DMS114 treated with DMSO at 0.1 percent for 48 hours (cell line): ENCODE results near the gene HOXB4.

Source experiments
- DNase-seq: peaks from one replicate; lab custom pipeline; 2025; ENCODE audit not compliant: unreplicated experiment; lab: John Stamatoyannopoulos, UW

HOXB4 gene

DNA sequence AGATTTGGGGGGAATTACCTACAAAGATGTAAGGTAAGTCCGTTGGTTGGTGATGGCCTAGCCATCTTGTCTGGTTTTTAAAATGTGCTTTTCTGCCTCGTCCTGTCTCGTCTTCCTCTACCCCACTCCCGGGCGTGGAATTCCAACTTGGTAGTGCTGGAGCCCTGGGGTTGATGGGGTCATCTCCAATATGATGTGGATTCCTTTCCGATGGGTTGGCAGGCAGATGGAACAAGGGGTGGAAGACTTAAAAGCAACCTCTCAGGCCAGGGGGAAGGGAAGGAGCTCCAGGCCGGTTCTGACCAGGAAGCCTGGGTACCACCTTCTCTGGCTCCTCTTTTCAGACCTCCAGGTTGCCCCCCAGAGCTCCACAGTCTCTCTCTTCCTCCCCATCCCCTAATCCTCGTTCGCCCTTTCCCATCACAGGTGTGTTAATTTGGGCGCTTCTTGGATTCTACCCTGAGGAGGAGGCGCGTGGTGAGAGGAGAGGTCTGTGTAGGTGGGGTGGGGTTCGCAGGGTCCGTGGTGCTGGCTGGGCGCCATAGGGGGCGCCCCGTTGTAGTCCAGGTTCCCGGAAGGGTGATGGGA, 28.1 kb downstream of the HOXB4 start:
- DNase-seq: no peak

DNA sequence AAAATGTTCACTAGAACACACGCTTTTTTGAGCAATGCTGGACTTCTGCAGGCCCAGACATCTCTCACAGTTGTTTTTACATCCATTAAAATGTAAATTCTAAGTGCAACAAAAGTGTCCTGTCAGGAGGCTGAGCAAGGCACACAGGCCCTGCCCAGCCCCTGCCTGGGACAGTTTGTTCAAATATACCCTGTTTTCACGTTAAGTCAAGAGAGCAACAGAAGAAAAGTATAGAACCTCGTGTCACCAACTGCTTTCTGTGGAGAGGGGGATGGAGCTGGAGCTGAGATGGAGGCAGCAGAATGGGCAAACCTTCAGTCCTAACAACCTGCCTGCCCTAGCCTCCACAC, 28.9 kb downstream of the HOXB4 start:
- no peak for DNase-seq

DNA sequence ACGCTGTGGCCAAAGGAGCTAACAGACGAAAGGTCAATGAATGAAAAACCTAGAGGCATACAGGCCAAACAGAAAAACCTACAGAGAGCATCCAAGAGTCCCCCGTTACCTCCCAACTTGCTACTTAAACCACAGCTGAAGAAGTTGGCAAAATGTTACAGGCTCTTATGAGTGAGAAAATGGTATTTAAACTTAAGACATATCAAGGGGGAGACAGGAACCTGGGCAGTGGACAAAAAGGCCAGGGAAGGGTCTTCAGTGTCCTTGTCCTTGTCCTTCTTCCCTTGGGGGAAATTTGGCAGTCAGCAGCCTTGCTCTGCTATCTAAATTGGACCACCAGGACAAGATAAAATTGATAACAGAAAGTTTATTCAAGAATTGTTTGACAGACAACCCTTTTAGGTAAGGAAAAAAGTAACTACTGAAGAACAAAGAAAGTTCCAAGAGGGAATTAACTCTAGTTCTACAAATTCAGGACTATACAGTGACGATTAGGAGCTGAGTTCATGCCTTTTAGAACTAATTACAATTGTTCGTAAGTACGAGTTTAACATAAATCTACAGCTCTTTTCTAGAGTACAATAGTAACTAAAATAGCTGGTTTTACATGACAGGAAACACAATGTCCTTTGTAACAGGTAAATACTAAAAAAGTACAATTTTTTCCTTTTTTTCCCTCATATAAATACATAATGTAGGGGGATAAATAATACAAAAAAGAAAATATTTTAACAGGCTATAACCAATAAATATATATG, 29.4 kb downstream of the HOXB4 start:
- no peak for DNase-seq

DNA sequence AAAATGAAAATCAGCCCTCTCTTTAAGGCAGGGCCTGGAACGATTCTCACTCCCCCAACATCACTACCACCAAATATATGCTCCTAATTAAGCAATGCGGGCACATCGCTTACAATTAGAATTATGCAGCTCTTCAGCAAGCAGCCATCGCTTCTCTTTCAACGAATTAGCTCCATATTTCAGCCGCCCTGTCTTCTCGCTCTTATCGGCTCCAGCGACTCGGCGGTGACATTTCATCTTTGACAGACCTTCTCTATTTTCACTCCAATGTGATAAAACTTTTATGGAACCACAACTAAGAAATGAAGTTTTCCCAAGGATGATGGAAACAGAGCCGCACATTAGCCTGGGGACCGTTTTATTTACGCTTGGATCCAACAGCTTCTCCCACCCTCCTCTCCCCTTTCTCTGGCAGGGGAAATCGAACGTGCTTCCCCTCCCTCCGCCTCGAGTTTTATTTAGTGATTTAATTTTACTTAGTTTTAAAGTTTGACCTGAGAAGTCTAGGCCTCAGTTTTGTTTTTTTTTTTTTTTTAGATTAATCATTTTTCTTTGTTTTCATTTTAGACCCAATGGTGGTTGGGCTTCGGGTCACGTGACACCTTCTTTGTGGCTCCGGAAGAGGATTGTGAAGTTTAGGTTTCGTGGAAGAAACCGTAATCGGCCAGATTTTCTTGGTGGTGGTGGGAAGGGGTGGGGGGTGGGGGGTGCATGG, 30.2 kb downstream of the HOXB4 start:
- DNase-seq: peak; percentile 34

DNA sequence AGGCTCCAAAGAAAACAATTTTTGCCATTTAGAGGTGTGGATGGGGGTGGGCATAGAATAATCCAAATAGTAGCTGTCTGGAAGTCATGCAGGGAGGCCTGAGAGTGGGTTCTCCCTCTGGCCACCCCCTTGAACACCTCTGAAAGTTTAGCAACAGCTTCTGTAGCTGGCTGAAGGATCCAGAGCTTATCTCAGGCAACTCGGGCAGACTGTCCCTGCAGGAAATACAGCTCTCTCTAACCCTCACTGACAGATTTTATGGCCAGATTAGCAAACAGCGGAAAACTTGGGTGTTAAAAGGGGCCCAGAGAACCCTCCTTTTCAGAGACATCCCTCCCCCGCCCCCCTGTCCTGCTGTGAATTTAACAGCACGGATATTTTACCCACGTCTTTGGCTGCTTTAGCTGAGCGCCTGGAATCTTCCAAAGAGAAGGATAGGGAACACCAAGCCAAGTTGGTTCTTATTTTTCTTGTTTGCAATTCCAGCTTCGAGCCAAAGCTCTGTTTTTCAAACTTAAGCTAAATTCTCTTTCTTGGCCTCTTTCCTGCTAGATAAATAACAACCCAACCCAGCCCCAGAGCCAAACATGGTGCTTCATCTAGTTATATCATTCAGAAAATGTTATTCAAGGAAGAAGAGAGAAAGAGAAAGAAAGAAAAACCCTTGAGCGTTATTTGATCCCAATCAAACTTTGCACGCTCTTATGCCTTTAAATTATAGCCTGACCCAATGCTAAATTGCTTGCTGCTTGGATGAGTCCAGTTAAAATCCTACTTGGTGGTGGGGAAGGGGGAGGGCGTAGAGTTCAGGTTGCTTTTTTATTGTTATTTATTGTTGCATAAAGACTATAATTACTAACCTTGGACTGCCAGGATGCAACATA, 31.0 kb downstream of the HOXB4 start:
- peak; percentile 36 for DNase-seq

DNA sequence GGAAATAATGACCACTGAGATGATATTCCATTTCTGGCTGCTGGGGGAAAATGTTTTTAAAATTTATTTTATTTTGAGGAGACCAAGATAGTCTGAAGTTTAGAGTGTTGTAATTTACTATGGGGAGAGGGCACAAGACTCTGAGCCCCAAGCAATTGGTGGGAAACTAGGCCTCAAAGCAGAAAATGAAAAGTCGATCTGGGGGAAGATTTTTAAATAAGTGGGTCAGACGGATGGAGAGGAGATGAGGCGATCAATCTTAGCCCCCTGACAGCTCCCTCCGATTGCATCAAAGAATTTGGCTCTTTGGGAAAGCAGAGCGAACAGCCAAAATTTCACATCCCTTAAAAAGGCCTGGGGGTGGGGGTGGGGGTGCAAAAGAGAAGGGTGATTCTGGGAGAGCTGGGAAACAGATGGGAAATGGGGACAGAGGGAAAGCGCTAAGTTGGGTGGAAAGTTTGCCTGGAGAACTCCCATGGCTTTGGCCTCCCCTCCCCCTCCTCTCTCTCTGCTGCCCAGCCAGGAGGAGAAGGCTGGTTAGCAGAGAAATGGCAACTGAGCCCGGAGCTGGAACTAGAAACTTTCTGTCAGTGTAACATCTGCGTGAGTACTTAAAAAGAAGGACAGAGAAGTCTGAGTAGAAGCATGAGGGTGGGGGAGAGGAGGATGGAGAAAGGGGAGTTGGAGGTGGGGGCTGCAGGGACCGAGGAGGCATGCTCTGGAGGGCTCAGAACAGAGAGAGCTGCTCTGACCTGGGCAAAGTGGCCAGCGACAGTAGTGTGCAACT, 31.8 kb downstream of the HOXB4 start:
- peak; percentile 17 for DNase-seq

DNA sequence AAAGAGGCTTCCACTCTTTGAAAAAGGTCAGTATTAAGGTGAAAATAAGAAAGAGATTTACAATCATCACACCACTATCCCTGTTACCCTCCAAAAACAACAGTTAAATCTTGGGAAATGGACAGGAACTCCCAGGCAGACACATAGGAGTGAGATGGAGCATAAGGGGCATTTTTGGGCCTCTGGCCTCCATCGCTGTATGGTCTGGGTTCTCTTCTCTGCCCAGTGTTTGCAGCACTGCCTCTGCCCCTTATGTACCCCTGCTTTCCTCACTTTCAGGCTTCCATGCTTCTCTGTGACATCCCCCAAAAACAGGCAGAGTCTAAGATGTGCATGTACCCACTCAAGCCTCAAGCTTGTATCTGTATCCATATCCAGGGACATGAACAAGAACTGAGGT, 32.6 kb downstream of the HOXB4 start:
- no peak for DNase-seq

DNA sequence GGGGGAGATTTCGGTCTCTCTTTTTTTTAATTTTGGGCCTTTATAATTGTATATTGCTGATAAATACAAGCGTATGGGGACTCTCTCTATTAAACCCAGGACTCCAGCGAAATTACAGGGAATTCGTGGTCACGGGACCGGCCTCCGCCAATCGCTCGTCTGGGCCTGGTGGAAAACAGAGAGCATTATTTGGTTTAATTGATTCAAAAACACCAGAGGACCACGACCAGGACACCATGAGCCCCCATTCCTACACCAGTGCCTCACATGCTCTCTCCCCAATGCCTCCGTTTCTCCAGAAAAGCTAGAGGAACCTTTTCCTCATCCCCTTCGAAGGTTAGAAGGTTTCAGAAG, 33.2 kb downstream of the HOXB4 start, which contains the start of gene HOXB2:
TSS of gene HOXB2 (minus strand) at position 88 of the 354 bp plus-strand sequence. CDS start 198 bp downstream, outside the sequence.
- no peak for DNase-seq

DNA sequence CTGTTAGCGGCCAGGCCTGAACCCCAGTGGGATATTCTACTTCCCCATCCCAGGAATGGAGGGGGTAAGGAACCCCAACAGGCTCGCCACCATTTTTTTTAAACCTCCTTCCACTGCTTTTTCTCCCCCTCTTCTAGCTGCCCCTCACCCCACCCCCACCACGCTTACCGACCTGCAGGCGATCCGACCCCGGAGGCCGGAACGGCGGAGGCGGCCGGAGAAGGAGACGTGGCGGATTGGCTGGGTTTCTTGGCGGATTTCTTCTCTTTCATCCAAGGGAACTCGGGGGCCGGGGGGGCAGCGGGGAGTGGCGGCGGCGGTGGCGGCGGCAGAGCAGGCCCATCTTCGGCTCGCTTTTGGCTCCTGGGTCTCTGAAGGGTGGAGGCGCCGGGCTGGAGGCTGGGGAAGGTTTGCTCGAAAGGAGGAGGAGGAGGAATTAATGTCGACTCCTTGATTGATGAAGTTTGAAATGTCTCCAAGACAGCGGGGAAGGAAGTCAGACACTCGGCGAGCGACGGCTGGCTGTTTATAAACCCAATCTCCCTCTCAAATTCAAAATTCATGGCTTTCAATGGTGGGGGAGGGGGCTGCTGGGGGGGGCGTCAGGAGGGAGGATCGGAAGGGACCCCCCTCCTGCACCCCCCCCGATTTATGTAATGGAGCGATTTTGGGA, 33.7 kb downstream of the HOXB4 start:
- peak; percentile 38 for DNase-seq

DNA sequence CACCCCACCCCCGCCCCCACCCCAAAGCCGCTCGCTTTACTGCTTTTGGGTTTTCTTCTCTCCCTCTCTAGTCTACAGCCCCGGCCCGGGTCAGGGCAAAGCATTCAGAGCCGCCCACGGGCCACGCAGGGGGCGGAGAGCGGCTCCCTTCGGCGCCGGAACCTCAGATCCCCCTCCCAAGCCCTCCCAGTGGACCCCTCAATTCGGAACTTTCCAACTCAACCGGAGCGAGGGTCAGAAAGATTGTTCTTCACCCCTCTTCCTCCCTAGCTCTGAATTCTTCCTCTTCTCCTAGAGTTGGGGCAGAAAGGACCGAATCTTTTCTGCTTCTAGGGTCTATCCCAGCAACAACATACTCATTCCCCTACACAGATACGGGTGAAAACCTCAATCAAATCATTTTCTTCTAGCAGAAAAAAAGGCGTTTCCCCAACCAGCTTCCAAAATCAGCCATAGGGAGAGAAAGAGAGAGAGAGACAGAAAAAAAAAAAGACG, 34.2 kb downstream of the HOXB4 start:
- no peak for DNase-seq

DNA sequence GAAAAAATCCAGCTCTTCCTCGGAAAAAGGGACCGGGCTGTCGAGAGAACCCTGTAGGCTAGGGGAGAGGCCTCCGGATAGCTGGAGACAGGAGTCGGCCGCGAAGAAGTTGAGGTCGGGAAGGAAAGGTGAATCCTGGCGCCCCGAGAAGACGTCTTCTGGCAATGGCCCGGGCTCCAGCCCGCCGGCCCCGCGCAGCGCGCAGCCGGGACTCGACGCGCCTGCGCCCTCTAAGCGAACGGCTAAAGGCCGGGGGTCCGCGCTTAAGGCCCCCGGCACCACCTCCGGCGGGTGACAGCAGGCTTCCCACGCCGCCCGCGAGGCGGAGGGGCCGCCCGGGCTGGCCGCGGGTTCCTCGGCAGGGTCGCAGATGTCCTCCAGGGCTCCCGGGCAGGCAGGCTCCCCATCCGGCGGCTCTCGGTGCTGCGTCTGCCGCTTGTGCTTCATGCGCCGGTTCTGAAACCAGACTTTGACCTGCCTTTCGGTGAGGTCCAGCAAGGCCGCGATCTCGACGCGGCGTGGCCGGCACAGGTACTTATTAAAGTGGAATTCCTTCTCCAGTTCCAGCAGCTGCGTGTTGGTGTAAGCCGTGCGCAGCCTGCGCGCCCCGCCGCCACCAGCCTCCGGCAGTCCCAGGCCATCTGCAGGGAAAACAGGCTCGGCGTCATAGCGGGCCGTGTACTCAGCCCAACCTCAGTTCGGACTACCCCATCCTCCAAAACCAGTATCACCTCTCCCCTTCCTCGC, 34.9 kb downstream of the HOXB4 start:
- DNase-seq: peak; percentile 35

DNA sequence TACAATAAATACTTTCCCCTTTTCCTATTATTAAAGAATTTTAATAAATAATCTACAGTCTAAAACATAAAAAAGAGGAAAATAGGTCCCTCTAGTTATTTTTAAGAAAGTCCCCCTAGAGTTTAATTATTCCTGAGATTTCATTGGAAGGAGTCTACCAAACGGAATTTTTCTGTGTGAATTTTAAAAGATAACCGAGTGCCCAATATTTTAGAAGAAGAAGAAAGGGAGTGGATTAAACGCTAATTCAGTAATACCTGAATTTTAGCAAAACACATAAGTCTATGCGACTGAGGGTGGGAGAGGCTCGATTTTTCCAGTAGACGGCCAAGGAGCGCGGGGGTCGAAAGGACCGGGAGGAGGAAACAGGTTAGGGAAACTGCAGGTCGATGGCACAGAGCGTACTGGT, 35.4 kb downstream of the HOXB4 start:
- no peak for DNase-seq

DNA sequence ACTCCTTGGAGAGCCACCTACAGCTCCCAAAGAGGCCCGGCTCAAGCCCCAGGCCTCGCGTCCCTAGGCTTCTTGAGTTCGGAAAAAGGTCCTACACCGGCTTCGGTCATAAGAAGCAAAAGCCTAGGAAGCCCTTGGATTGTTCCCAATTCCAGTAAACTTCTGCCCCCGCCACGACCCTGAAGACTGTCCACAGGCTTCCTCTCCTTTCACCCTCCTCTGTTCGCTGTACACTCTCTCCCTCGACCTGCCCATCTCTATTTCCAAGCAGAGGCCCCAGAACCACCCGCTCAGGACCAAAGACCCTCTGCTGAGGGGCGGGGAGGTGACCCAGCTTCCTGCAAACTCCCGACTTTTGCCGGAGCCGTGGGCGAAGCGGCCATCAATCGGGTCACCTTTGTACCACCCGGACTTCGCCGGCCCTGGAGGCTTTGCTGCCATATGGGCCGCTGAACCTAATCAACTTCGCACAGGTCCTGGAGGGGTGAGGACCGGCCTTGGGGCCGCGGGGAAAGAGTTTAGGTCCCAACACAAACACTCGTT, 36.0 kb downstream of the HOXB4 start:
- peak; percentile 17 for DNase-seq

DNA sequence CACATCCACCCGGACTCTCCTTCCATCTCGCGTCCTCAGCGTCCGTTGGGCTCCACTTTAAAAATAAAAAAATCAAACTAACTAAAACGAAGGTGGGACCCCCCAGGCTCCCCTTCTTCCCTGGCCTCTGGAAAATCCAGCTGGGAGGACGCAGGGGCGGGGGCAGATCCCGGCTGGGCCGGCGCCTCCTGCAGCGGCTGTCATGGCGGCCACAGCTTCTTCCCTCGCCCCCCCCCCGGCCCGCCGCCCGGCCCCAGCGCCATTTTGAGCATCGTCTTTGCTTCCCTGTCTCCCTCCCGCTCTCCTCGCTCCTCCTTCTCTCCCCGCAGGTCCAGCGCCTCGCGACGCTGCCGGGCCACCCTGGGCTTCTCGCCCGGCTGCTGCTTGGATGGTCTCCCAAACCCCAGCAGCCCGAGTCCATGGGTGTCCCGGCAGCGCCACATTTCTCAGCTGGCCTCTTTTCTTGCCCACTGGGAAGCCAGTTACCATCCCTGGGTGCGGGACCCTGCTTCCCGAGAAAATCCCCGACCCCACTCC, 36.5 kb downstream of the HOXB4 start:
- DNase-seq: peak; percentile 25

DNA sequence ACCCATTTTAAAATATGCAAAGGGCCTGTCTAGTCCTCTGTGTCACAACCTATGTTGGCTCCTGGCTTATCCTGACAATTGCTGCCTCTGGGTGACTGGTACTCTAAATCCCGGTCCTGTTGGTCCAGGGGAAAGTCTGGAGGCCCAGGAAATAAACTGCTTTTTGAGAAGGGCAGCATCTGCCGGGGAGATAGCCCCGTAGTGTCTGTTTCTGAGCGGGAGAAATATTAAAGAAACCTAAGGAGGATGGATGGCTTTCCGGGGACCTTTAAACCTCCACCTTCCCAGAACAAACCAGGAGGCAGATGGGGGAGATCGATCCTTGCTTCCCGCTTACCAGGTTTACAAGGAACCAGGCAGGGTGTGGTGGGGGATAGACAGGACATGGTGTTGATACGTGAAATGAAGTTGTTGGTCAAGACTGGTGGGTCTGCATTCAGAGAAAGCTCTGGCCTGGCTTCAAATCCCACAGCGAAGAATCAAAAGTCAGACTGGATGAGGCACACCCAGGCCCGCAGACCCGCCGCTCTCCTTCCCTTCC, 37.0 kb downstream of the HOXB4 start:
- peak; percentile 22 for DNase-seq

DNA sequence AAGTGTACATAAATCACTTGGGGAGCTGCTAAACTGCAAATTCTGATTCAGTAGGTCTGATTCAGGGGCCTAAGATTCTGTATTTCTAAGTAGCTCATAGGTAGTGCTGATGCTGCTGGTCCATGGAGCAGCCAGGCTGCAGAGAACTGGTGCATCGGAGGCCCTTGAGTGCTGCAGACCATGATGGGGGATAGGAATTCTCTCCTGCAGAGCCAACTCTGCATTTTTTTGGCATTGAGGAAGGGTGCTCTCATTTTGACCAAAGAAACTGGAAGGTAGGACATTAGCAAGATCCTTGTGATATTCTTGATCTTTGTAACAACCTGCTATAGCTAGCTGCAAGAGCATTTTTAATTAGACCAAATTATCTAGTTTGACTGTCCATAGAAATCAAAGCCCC, 37.9 kb downstream of the HOXB4 start:
- no peak for DNase-seq

DNA sequence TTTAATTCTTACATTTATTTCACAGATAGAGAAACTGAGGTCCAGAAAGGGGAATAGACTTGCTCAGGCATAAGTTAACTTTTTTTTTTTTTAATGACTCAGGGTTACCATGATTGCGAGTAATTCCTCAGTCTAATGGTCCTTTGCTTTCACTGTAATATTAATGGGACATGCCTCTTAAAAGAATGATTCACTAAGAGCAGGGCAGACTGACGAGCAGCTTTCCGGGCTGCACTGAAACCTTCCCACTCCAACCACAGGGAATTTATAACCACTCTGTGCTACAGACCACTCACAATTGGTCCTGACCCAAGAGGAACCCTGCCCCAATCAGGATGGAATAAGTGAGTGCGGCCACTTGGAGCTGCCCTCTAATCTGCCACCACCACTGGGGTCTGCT, 39.0 kb downstream of the HOXB4 start:
- DNase-seq: no peak

DNA sequence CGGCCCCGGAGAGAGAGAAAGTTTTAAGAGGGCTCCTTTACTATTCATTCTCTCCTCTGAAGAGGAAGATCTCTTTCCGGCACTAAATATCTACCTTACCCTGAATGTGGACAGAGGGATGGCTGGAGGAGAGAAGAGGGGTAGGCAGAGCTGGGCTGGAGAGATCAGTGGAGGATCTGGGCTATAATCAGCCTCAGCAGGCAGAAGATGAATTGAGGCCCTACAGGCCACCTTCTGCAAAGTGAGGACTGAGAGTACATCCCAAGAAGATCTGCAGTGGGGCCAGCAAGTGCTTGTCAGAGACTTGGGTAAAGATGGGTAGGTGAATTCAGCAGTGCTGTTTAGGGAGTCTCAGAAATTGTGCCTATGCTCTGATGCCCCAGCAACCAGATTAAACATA, 40.8 kb downstream of the HOXB4 start:
- DNase-seq: no peak
